NK-92 (cell line): ENCODE measurements around the gene RBM20.

Experiments
- DNase-seq: peaks from one replicate; lab custom pipeline; 2025; ENCODE audit not compliant: unreplicated experiment; lab: John Stamatoyannopoulos, UW

RBM20 gene

DNA sequence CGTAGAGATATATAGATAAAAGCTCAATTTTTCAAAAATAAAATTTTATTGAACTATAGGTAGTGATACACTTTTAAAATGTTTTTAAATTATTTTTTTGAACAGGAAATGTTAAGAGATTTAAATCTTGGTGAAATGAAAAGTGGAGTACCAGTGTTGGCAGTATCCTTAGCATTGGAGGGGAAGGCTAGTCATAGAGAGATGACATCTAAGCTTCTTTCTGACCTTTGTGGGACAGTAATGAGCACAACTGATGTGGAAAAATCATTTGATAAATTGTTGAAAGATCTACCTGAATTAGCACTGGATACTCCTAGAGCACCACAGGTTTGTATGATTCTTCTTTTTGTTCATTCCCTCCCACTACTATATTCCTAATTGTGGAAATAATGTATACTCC is 243.4 kb downstream of the RBM20 start:
- no peak for DNase-seq
